Tracheal epithelial cell (primary cell): ENCODE data around the gene SPAST. TPM values are rescaled to one million over a fixed set of nuclear protein-coding genes. Genes with fewer than 3 reads are reported as not detected.

Experiments used
- total RNA-seq: library from RNA; depleted of rRNA; stranded (reverse); fragments of >200 nt; gene quantifications from 2 replicates; pipeline ENCODE4 v1.2.1, GENCODE V29; 2014

SPAST gene, protein sequence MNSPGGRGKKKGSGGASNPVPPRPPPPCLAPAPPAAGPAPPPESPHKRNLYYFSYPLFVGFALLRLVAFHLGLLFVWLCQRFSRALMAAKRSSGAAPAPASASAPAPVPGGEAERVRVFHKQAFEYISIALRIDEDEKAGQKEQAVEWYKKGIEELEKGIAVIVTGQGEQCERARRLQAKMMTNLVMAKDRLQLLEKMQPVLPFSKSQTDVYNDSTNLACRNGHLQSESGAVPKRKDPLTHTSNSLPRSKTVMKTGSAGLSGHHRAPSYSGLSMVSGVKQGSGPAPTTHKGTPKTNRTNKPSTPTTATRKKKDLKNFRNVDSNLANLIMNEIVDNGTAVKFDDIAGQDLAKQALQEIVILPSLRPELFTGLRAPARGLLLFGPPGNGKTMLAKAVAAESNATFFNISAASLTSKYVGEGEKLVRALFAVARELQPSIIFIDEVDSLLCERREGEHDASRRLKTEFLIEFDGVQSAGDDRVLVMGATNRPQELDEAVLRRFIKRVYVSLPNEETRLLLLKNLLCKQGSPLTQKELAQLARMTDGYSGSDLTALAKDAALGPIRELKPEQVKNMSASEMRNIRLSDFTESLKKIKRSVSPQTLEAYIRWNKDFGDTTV
- 24.8 and 32.6 TPM in 2 replicates for total RNA-seq

DNA sequence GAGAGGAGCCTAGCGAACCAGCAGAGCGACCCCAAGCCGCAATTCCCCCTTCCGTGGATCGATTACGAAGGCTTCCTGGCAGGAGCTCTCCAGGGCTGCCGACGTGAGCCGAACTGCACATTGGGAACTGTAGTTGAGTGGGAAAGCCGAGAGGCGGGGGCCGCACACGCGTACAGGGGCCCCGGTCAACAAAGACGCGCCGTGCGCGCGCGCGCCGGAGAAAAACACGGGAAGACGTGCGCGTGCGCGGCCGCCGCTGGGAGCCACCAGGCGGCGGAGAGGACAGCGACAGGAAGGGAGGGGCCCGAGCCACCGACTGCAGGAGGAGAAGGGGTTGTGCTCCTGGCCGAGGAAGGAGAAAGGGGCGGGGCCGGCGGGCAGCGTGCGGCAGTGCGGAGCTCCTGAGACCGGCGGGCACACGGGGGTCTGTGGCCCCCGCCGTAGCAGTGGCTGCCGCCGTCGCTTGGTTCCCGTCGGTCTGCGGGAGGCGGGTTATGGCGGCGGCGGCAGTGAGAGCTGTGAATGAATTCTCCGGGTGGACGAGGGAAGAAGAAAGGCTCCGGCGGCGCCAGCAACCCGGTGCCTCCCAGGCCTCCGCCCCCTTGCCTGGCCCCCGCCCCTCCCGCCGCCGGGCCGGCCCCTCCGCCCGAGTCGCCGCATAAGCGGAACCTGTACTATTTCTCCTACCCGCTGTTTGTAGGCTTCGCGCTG is at the start of gene SPAST:
TSS of gene SPAST (plus strand) at position 247 of the 711 bp plus-strand sequence. CDS start at position 523, 276 bp downstream.

DNA sequence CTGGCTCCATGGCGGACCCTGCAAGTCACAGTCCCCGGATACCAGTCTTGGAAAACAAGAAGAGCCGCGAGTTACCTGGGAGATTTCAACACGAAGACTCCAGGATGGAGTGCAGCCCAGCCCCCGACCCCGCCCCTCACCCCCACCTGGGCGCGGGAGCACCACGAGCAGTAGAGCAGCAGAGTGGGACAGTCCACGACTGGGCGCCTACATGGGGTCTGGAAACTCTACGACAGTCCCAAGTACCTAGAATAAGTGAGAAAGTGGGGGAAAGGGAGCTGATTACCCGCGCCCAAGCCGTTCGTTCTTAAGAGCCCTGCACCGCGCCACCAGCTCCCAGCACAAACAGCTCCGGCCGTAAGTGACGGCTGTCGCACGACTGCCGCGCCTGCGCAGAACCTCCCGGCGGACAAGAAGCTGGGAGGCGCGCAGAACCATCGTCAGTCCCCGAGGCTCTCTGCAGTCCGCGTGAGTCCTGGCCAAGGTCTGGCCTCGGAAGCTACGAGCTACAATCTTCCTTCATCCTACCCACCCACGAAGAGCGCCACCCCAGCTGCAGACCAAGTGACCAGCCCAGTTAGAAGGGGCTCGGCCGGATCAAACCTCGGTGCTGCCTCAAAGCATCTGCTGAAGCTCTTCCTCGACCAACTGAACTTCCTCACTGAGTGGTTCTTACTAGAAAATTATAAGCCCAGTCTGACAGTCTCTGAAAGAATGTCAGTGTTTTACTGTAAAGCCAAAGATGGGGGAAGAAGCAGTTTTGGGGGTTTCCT is 23.7 kb upstream of the SPAST start, which contains the start of gene DPY30:
TSS of gene DPY30 (minus strand) at position 359 of the 773 bp plus-strand sequence. CDS start at position 10, 349 bp downstream.

Other genes with a start within 250 kb of the SPAST start
- gene MEMO1, start 52.5 kb upstream of the SPAST start, total RNA-seq, result 35.2 and 64.4 TPM in 2 replicates
- gene DPY30, start 23.8 kb upstream of the SPAST start, total RNA-seq, result 65.4 and 72.3 TPM in 2 replicates
- gene SLC30A6, start 102.3 kb downstream of the SPAST start, total RNA-seq, result 22.7 and 26.6 TPM in 2 replicates
- 0.21 TPM in 1 of 2 replicates, not detected in the other for gene NLRC4, start 201.3 kb downstream of the SPAST start, total RNA-seq
- gene YIPF4, start 214.3 kb downstream of the SPAST start, total RNA-seq, result 23.1 and 27.1 TPM in 2 replicates